T1000 (cell line): ENCODE measurements around the gene CDKAL1.
"Not testable (repeated sequence)": the region's sequence is repeated elsewhere in the genome, so short reads cannot be mapped to it uniquely, and the experiment has no call there.

Source experiments
- DNase-seq: peaks from one replicate; lab custom pipeline; 2025; ENCODE audit warnings: mixed read lengths; lab: John Stamatoyannopoulos, UW

Gene CDKAL1

GRCh38 chr6:21219241-21219640 lies 685.0 kb downstream of the CDKAL1 start:
- DNase-seq = no peak

- no peak for DNase-seq
Observed at GRCh38 chr6:21219856-21220255, 685.6 kb downstream of the CDKAL1 start.

GRCh38 chr6:21220271-21220987 lies 686.2 kb downstream of the CDKAL1 start:
- DNase-seq = no peak

- no peak for DNase-seq
Observed at GRCh38 chr6:21222656-21223055, 688.4 kb downstream of the CDKAL1 start.

- DNase-seq = no peak
Observed at GRCh38 chr6:21225912-21226311, 691.7 kb downstream of the CDKAL1 start.

GRCh38 chr6:21227486-21227885 lies 693.2 kb downstream of the CDKAL1 start:
- DNase-seq = peak; percentile 41

- no peak for DNase-seq
Observed at GRCh38 chr6:21228411-21228810, 694.2 kb downstream of the CDKAL1 start.

- no peak for DNase-seq
Observed at GRCh38 chr6:21228876-21229460, 694.7 kb downstream of the CDKAL1 start.

- DNase-seq = no peak
Observed at GRCh38 chr6:21230536-21230935, 696.3 kb downstream of the CDKAL1 start.

- DNase-seq = no peak
Observed at GRCh38 chr6:21235162-21235561, 700.9 kb downstream of the CDKAL1 start.

GRCh38 chr6:21238208-21238607 lies 704.0 kb downstream of the CDKAL1 start:
- DNase-seq = no peak

- DNase-seq = no peak
Observed at GRCh38 chr6:21240709-21241108, 706.5 kb downstream of the CDKAL1 start.

- no peak for DNase-seq
Observed at GRCh38 chr6:21241231-21242130, 707.2 kb downstream of the CDKAL1 start.

- DNase-seq = no peak
Observed at GRCh38 chr6:21244897-21245470, 710.7 kb downstream of the CDKAL1 start.

- DNase-seq = no peak
Observed at GRCh38 chr6:21245488-21245887, 711.2 kb downstream of the CDKAL1 start.

- no peak for DNase-seq
Observed at GRCh38 chr6:21246075-21246474, 711.8 kb downstream of the CDKAL1 start.

GRCh38 chr6:21254460-21254859 lies 720.2 kb downstream of the CDKAL1 start:
- not testable (repeated sequence) for DNase-seq

- no peak for DNase-seq
Observed at GRCh38 chr6:21256197-21256596, 721.9 kb downstream of the CDKAL1 start.

GRCh38 chr6:21257125-21257524 lies 722.9 kb downstream of the CDKAL1 start:
- DNase-seq = no peak

GRCh38 chr6:21258665-21259064 lies 724.4 kb downstream of the CDKAL1 start:
- no peak for DNase-seq

GRCh38 chr6:21259660-21260059 lies 725.4 kb downstream of the CDKAL1 start:
- DNase-seq = no peak

- no peak for DNase-seq
Observed at GRCh38 chr6:21262504-21262903, 728.2 kb downstream of the CDKAL1 start.
